NT2/D1 (cell line): ENCODE data around the gene OPCML.

Source experiments
- SUZ12 ChIP-seq: IDR thresholded peaks from 2 replicates; pipeline ENCODE4 v1.6.1; 2011; ENCODE audit not compliant: insufficient read length, insufficient read depth; ENCODE audit errors: extremely low read depth
- YY1 ChIP-seq: IDR thresholded peaks from 2 replicates; pipeline ENCODE4 v1.6.1; 2011; ENCODE audit not compliant: insufficient read length, insufficient read depth
- ZNF274 ChIP-seq: IDR thresholded peaks from 2 replicates; pipeline ENCODE4 v1.6.1; 2011; ENCODE audit warnings: mild to moderate bottlenecking, low read depth, low read length

- TF ChIP-seq YY1 (no peak), SUZ12 (no peak), ZNF274 (no peak)
These were observed 924.7 kb downstream of the OPCML start for GRCh38 chr11:132607575-132607974.
